Vagina (tissue), 2 donors: Measurements from ENCODE around the gene GNAT1.

Source experiments
- CTCF ChIP-seq, 3 experiments: fragments of 450-650 bp in 2 of 3; fragments of 200-600 bp in 1 of 3; sonication (generic) in 1 of 3; IDR thresholded peaks; one replicate each; pipeline ENCODE4 v1.5.1; 2017 to 2019; ENCODE audit warnings: antibody characterized with exemption in 3 of 3, mild to moderate bottlenecking in 2 of 3, moderate library complexity in 2 of 3
- POLR2A ChIP-seq, 2 donors: fragments of 450-650 bp; IDR thresholded peaks; one replicate each; pipeline ENCODE4 v1.6.1; 2017; ENCODE audit warnings: antibody characterized with exemption in 2 of 2, mild to moderate bottlenecking in 2 of 2, moderate library complexity in 2 of 2
- POLR2AphosphoS5 ChIP-seq, 2 donors: sonication (generic); formaldehyde crosslinking; IDR thresholded peaks; one replicate each; pipeline ENCODE4 v1.9.0; 2017; ENCODE audit warnings: antibody characterized with exemption in 2 of 2, mild to moderate bottlenecking in 2 of 2, low read depth in 1 of 2; ENCODE audit not compliant: insufficient read depth in 1 of 2

GRCh38 chr3:50189989-50190388 is 1.4 kb upstream of the GNAT1 start:
- TF ChIP-seq POLR2A (IDR thresholded peaks at IDR 0.05) (no peak), CTCF (IDR thresholded peaks at IDR 0.05) (no peak), POLR2AphosphoS5 (IDR thresholded peaks at IDR 0.05; ENCODE audit: insufficient read depth in 1 of 2, low read depth in 1 of 2) (no peak)
